HL-60/S4 treated with phorbol 12-myristate 13-acetate at 8.2 ng/mL for 4 days and 3 days (cell line): ENCODE results near the gene FOXP1.

Experiments
- in situ Hi-C: fragments of 300-500 bp; cut with MboI; formaldehyde crosslinking; loops from 2 replicates; pipeline ENCODE4 v1.15.0; 2022; ENCODE audit warnings: low sequenced_read_pairs

FOXP1 gene

GRCh38 chr3:71118436-71118835 lies 465.1 kb downstream of the FOXP1 start:
- in situ Hi-C loops = no loop called here

DNA sequence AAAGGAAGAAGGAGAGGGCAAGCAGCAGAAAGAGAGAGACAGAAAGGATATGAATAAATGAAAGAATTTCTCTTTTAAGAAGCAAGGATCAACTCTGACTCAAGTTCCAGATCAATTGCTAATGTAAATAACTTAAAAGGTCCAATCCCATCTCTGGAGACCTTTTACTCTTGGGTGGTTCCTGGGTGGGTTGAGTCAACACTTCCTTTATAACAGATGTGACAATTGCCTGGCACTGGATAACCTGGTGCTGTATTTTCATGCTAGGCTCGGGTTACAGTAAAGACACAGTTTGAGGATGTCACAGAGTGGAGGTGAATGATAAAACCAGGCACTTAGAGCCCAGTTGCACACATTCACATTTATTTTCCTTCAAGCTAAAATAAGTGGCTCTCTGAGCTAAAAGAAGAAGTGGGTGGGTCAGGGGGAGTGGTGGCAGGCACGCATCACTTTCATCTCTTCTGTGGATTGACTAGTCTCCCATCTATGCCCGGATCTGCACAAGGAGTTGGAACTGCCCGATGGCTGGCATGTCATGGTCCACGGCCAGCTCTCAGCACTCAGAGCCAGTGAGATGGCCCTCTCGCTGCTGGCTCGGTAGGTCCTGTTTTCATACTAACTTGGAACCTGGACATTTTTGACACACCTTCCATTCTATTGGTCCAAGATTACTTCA lies 465.8 kb downstream of the FOXP1 start:
- in situ Hi-C loops = no loop called here

- in situ Hi-C loops = no loop called here
Measured at GRCh38 chr3:71114610-71115009, 468.9 kb downstream of the FOXP1 start.

DNA sequence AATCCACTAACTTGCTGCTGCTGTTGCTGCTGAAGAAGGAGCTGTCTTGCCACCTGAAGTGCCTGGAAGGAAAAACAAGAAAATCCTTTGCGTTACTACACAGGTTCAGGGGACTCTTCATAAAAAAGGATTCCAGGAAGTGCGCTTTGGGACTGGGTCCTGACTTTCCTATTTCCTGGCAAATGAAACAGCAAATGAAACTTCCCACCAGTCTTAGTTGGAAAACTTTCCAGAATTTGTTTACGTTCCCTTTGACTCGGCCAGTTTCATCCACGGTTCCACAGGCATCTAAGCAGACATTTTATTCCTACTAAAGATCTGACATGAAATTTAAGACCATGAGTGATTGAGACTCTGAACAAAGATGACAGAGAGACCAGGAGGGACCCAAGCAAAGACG lies 471.0 kb downstream of the FOXP1 start:
- in situ Hi-C loops = no loop called here

DNA sequence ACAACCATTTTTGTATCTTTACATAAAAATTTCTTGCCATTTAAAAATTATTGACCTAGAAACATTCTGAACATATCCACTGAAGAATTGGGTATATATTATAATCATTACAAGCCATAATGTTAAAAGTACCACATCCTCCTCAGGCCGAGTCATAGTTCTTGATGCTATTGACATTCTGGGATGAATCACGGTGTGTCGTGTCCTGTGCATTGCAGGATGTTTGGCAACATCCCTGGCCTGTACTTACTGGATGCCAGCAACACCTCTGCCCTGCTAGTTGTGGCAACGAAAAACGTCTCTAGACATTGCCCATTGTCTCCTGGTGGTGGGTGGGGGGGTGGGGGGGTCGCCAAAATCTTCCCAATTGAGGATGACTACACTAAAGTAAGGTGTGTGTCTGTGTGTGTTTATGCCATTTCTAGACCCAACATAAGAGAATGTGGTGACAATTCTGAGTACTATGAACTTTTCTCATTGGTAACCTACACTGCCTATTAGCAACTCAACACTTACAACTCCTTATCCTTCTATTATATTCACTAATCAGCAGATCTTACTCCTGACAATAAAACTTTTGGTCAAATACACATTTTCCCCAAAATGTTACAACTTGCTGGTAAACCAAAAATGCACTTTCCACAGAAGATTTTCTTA lies 471.6 kb downstream of the FOXP1 start:
- in situ Hi-C loops = no loop called here

GRCh38 chr3:71110385-71111222 lies 472.9 kb downstream of the FOXP1 start:
- in situ Hi-C loops = no loop called here

- in situ Hi-C loops = no loop called here
Measured at GRCh38 chr3:71109977-71110285, 473.6 kb downstream of the FOXP1 start.

DNA sequence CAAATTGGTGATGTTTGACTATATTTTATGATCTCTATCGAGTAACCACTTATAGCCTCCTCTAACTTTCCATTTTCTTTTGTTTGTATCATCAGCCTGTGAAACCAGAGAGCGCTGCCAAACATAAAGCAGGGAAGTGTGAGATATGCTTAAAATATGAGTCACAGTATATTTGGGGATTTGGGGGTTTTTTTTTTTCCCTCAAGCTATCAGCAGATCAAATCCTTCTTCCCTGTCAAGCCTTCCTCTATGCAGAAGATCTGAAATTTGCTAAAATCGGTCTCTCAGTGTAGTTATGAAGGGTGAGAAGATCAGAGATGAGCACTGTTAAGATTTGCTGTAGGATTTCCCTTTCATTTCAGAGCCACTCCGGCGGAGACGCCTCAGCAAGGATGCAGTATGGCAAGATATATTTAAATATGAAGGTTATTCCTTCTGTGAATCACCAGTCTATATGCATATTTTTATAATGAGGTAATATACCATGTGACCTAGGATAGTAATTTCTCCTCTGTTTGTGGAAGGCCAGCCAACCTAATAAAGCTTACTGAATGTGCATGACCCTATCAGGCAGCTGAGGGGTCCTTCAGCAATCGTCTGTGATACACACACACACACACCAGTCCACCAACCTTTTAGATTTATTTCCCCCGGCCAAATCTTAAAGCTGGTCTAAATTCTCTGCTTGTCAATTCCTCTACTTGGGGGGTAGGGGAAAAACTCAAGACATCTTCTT lies 474.1 kb downstream of the FOXP1 start:
- in situ Hi-C loops = no loop called here

- in situ Hi-C loops = no loop called here
Measured at GRCh38 chr3:71107926-71108325, 475.6 kb downstream of the FOXP1 start.

DNA sequence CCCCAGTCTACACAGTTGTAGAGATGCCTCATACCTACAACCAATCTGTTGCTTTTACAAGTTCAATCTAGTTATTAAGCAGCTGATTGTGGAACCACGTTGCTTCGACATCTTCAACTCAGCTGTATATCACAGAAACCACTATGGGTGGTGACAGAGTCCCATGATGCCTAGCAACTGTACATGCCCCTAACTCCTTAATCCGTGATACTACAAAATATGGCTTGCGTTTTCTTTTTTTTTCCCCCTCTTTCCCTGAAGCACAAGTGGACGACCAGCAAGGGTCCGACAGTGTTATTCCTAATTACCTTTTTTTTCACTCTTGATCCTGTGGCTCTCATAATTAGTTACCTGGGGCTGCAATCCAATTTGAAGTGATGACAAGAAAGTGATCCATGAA lies 478.6 kb downstream of the FOXP1 start:
- in situ Hi-C loops = no loop called here

GRCh38 chr3:71104556-71104955 lies 479.0 kb downstream of the FOXP1 start:
- in situ Hi-C loops = no loop called here

GRCh38 chr3:71104121-71104541 lies 479.4 kb downstream of the FOXP1 start:
- in situ Hi-C loops = no loop called here

DNA sequence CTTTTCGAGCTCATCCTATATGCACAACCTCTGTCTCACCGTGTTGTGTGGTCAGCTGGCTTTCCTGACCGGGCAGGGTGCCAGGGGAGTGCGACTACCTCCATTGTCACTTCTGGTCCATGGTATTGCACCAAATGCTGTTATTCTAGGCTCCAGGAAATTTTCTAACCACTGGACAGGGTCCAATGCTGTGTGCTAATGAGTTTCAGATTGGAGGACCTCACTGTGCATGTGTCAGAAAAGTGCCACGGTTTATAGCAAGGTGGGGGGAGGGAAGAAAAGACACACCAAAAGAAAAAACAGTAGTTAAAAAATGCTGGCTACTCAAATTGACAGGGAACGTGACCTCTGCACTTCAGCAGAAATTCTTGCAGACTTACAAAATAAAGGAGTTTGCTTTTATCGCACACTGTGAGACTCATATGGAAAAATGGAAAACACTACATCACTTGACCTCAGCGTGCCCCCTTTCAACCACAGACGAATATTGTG lies 480.1 kb downstream of the FOXP1 start:
- in situ Hi-C loops = no loop called here

DNA sequence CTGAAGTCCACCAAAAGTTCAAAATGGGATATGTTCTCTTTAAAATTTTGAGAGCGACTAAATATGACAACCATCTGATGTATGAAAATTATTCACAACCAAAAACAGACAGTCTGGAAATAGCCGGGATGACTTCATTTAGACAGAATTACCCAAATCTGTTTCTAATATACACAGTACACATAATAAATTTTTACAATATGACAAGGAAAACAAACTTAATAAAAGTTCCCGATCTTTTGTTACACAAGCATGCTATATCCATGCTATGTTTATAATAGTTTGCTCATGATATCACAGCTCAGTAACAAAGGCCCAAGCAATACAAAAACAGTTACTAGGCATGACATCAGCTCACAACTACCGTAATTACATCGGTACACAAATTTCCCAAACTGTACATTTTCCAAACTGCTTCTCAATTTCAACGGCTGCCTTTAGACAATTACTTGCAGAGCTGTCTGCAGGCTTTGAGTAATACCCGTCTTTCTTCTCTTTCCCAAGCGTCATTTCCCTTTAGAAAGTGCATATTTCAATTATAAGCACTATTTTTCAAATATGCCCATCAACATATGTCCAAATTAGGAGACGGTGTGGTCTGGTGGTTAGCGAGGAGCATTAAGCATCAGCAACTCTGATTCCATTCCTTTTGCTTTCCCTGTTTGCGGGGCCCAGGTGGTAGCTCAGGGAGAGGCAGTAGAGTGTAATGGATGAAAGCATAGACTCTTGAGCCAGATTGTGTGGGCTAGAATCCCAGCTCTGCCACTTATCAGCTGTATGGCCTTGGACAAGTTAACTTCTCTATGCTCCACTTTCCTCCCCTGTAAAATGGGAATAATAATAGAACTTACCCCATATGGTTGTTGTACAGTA lies 481.2 kb downstream of the FOXP1 start:
- in situ Hi-C loops = no loop called here

- in situ Hi-C loops = no loop called here
Measured at GRCh38 chr3:71101626-71102025, 481.9 kb downstream of the FOXP1 start.

DNA sequence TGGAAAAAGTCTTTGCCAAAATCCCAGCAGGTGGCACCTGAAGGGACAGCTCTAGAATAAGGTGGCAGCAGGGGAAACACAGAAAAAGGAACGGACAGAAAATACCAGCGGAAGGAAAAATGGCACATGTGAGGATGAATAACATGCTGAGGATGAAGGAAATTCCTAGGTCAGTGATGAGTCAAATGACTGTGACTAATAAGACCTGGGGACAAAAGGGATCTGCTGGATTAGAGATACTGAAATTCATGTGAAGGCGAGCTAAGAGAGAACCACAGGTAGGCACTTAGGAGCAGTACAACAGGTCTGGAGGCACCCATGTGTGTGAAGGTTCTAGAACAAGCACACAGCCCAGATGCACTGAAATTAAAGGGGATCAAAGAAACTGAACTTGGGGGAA lies 482.5 kb downstream of the FOXP1 start:
- in situ Hi-C loops = no loop called here

DNA sequence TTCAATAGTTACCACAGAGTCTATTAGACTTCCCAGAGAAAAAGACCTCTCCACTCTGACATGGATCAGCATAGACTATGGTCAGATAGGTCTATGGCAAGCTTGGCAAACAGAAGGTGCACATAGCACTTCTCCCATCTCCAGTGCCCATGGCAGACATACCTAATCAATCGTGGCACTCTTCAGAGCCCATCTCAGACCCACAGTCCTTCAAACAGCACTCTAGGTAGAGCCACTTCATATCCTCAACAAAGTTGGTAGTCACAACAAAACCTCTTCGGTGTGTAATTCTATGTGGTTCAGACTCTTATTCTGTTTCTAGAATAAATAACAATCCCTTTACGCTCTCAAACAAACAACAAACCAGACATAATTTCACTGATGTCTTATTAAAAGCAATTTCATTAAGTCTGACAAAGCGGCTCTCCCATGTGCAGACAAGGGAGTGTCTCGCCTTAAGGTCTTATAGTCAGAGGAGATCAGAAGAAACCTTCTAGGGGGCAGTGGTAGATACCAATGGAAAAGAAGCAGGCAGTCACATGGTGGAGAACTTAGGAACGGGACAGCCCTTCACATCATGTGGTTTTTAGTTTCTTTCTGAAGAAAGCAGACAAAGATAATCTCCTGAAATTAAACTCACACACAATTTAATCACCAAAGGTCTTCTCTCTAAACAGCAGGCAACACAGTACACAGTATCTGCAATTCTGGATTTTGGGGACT lies 483.4 kb downstream of the FOXP1 start:
- in situ Hi-C loops = no loop called here

DNA sequence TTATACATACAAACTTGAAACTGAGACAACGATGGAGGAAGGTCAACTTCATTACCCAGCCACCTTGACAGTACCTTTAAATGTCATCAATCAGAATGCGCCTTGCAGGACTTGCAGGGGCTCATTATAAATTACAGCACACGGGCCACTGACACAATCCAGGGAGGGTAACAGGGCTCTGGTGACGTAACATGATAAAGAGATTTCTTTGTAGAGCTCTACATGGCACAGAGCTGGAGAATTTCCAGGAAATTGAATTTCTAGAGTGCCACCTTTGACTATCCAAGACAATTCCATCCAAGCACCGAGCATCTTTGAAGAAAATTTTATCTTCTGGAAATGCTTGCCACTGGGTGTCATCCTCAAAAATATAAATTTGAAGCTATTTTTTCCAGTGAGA lies 486.0 kb downstream of the FOXP1 start:
- in situ Hi-C loops = no loop called here

GRCh38 chr3:71095511-71096291 lies 487.8 kb downstream of the FOXP1 start:
- in situ Hi-C loops = no loop called here
